NCI-H460 (cell line): ENCODE measurements around the gene OR2D2. TPM values are rescaled to one million over a fixed set of nuclear protein-coding genes. Genes with fewer than 3 reads are reported as not detected.
"Not testable (repeated sequence)": the region's sequence is repeated elsewhere in the genome, so short reads cannot be mapped to it uniquely, and the experiment has no call there.

Experiments
- DNase-seq: peaks from one replicate; pipeline ENCODE4 v3.0.0-alpha.2; 2016; ENCODE audit warnings: low read depth; ENCODE audit errors: extremely low read depth
- polyA plus RNA-seq: library from polyadenylated mRNA; depleted of rRNA; stranded (reverse); fragments of >200 nt; gene quantifications from 2 replicates; pipeline ENCODE4 v1.2.3, GENCODE V29; 2014; cell fraction: nucleus; rRNA removed
- total RNA-seq: library from RNA; depleted of rRNA; stranded (reverse); fragments of >200 nt; shearing (Covaris generic); gene quantifications from 2 replicates; pipeline ENCODE4 v1.2.3, GENCODE V29; 2014; rRNA removed

Gene OR2D2
- total RNA-seq, result 0.10 TPM in 1 of 2 replicates, not detected in the other
- polyA plus RNA-seq, result not detected in 2 replicates

DNA sequence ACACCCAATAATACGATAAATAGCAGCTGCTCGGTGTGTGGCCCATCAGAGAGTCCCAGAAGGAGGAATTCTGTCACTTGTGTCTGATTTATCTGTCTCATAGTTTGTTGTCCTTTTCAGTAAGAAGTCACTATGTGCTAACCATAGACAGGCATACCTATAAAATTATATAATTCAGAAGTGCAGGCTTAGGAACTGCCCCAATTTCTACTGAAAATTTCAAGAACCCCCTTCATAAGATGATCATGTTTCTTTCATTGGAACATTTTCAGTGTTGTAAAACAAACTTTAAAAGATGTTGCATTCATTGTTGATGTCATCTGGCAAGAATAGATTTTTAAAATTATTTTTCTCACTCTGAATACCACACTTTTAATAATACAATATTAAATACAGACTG is at the start of gene OR2D2:
OR2D2 (minus strand) TSS at position 101 of the 400 bp plus-strand sequence; CDS start at position 101, 0 bp downstream.
- DNase-seq, result no peak

DNA sequence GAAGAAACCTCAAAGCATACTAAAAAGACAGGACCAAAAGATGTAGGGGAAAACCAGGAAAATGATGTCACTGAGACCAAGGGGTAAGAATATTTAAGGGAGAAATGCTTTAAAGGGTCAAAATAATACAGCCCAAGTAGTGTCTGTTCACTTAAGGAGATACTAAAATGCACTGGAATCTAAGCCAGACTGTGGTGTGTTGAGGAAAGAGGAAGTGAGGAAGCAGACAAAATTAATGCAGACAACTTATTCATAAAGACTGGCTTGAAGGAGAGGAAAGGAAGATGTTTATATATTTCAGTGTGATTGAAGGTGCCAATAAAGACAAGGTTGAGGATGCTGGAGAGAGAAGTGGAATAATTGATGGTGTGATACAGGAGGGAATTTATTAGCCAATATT is 49.7 kb upstream of the OR2D2 start:
- no peak for DNase-seq

- no peak for DNase-seq
These were observed 39.8 kb upstream of the OR2D2 start for GRCh38 chr11:6932145-6932544.

- no peak for DNase-seq
These were observed 38.9 kb upstream of the OR2D2 start for GRCh38 chr11:6931146-6931713.

GRCh38 chr11:6928916-6929315 is 36.6 kb upstream of the OR2D2 start:
- no peak for DNase-seq

GRCh38 chr11:6927030-6927617 is 34.8 kb upstream of the OR2D2 start:
- no peak for DNase-seq

DNA sequence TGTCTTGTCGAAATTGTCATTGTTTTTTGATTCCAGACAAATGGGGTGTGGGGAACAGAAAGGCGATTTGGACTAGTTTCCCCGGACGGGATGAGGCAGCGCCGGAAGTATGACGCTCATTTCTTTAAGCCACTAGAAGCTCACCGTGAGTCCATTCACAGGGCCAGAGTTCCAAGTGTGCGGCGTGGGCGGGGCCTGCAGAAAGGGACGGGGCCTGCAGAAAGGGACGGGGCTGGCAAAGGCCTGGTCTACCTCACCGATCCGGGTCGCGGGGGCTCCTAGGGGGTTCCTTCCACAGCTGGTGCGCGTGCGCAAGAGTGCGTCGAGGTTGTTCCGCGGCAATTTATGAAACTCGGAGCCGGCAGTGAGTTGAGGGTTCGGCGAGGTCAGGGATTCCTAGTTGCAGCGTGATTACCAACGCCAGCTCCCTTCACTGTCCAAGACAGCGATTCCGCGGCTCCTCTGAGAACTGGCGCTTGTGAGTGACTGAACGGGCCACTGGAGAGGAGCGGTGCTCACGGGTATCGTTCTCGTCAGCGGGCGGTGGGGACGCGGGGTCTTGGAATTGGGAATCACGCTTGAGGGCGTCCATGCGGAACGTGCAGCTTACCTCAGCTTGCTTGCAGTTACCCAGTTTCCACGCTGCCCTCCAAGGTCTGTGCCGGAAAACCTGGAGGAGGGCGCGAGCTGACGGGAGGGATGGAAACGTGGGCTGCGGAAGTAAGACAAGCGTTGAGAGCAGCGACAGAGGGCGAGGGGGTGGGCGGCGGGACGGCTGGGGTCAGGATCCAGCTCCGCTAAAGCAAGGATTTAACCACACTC is 34.1 kb upstream of the OR2D2 start, which contains the start of gene ZNF215:
ZNF215 (plus strand) TSS at position 219 of the 822 bp plus-strand sequence. CDS start 5,847 bp downstream, outside the sequence.
- peak; percentile 72 for DNase-seq

- no peak for DNase-seq
These were observed 33.4 kb upstream of the OR2D2 start for GRCh38 chr11:6925636-6926207.

DNA sequence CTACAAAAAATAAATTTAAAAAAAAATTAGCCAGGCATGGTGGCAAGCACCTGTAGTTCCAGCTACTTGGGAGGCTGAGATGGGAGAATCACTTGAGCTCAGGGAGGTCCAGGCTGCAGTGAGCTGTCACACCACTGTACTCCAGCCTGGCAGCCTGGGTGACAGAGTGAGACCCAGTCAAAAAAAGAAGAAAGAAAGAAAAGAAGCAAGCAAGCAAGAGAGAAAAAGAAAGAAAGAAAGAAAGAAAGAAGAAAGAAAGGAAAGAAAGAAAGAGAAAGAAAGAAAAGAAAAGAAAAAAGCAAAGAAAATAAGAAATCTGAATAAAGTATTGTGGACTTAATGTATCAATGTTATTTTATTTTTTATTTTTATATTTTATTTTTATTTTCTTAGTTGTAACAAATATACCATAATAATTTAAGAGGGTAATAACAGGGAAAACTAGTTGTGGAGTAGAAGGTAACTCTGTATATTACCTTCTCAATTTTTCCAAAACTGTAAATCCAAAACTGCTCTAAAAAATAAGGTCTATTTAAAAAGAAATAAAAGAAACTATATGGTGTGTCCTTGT is 32.8 kb upstream of the OR2D2 start:
- no peak for DNase-seq

GRCh38 chr11:6920702-6921101 is 28.4 kb upstream of the OR2D2 start, which contains the start of gene OR2D3:
Gene OR2D3 (plus strand): TSS chr11:6921002. CDS start chr11:6921002, 0 bp downstream.
- no peak for DNase-seq

GRCh38 chr11:6919698-6920097 is 27.4 kb upstream of the OR2D2 start:
- DNase-seq, result no peak

DNA sequence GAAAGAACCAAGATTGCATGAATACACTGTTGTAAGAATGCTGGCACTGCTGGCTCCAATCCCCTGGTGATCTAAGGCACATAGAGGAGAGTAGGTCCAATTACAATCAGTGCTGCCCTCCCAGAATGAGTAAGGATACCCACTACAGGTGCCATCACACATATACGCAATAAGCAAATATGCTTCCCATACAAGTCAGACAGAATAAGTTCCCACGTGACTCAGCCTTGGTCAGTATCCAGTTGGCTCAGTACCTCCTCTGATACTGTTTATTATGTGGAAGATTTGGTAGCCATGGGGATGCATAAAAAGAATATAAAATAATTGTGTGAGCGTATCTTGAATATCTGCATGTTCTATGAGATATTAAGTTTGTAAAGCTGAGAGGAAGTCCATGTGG is 19.6 kb upstream of the OR2D2 start:
- no peak for DNase-seq

DNA sequence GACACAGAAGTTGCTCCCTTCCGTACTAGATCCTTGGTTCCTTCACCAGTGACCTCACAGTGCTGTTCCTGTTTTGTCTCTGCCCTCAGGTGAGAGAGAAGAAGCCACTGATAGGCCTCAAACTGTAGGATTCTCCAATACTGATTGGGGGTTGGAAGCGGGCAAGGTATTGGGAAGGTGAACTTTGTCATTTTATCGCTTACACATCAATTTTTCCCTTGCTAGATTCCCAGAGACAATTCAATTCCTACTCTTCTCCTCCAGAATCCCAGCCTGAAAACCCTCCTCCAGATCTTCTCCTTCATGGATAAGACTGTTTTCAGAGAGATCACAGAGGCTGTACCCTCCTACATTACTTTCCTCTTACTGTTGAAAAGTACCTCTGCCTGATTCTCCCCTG is 19.1 kb upstream of the OR2D2 start:
- no peak for DNase-seq

- not testable (repeated sequence) for DNase-seq
These were observed 12.5 kb upstream of the OR2D2 start for GRCh38 chr11:6904804-6905203.

DNA sequence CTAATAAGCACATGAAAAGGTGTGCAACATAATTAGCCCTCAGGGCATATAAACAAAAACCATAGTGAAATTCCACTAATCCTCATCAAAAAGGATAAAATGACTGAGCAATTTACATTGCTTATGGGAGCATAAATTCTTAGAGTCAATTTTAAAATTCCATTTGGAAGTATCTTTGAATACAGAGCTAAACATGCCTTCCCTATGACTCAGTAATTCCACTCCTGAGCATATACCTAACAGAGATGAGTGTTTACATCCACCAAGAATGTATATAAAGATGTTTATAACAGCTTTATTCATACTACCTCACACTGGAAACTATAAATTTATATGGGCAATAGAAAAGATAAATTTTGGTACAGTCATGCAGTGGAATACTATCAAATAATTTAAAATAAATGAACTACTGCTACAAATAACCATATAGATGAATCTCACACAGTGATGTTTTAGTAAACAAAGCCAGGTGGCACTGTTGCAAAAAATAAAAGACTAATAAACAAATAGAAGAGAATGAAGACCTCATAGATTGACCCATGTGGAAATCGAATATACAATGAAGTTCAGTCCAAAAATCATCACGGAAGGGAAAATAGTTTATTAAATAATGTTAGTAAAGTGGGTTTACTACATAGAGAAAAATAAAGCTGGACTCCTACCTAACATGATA is 8.2 kb upstream of the OR2D2 start:
- no peak for DNase-seq

GRCh38 chr11:6898911-6899310 is 6.6 kb upstream of the OR2D2 start:
- DNase-seq, result no peak

GRCh38 chr11:6895010-6895409 is 2.7 kb upstream of the OR2D2 start:
- no peak for DNase-seq

DNA sequence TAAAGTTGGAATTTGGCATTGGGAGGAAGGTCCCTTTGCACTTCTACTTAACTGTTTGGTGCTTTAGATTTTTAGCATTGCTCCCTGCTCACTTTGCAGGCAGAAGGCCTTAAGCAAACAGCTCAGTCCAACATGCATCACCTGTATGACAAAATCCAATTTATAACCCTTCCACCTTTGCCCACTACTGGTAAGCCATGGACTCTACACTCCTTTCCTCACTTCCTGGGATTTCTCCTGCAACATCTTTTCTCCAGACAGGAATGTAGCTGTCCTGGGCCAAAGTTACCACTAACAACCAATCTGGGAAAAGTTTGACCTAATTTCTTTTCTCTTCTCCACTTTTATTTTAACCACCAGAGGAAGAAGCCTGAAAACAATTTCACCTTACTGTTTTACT is 1.8 kb upstream of the OR2D2 start:
- DNase-seq, result no peak

- no peak for DNase-seq
These were observed 2.5 kb downstream of the OR2D2 start for GRCh38 chr11:6889835-6890234.

GRCh38 chr11:6888830-6889229 is 3.5 kb downstream of the OR2D2 start:
- no peak for DNase-seq
